H9 (cell line): Measurements from ENCODE around the gene CDO1. TPM values are rescaled to one million over a fixed set of nuclear protein-coding genes. Genes with fewer than 3 reads are reported as not detected.

Source experiments
- DNase-seq: peaks from one replicate; pipeline ENCODE4 v3.0.0-alpha.2; 2017
- H2AFZ ChIP-seq: one replicate; pipeline ENCODE4 v1.6.1; 2013; ENCODE audit warnings: mild to moderate bottlenecking, low read length, control low read depth, moderate library complexity
- H2AK5ac ChIP-seq: 2 replicates; pipeline ENCODE4 v1.6.1; 2013; ENCODE audit warnings: low read length, control low read depth, mixed read lengths; ENCODE audit not compliant: insufficient read length
- H2BK120ac ChIP-seq: one replicate; pipeline ENCODE4 v1.6.1; 2013; ENCODE audit warnings: low read depth, mild to moderate bottlenecking, low read length, control low read depth, inconsistent platforms; ENCODE audit not compliant: poor library complexity, severe bottlenecking
- H2BK12ac ChIP-seq: 2 replicates; pipeline ENCODE4 v1.6.1; 2013; ENCODE audit warnings: low read length, control low read depth, mixed read lengths, low read depth; ENCODE audit not compliant: insufficient read length
- H2BK15ac ChIP-seq: 2 replicates; pipeline ENCODE4 v1.6.1; 2013; ENCODE audit warnings: low read depth, low read length, control low read depth
- H2BK20ac ChIP-seq: one replicate; pipeline ENCODE4 v1.6.1; 2013; ENCODE audit warnings: low read depth, mild to moderate bottlenecking, low read length, control low read depth, inconsistent platforms; ENCODE audit not compliant: poor library complexity, severe bottlenecking
- H2BK5ac ChIP-seq: 2 replicates; pipeline ENCODE4 v1.6.1; 2013; ENCODE audit warnings: low read length, control low read depth, mixed read lengths; ENCODE audit not compliant: insufficient read length
- H3K14ac ChIP-seq: 2 replicates; pipeline ENCODE4 v1.6.1; 2013; ENCODE audit warnings: low read length, control low read depth; ENCODE audit not compliant: insufficient read depth
- H3K18ac ChIP-seq: 2 replicates; pipeline ENCODE4 v1.6.1; 2013; ENCODE audit warnings: low read depth, mild to moderate bottlenecking, mixed read lengths, low read length, control low read depth; ENCODE audit not compliant: insufficient read length
- H3K23ac ChIP-seq: 2 replicates; pipeline ENCODE4 v1.6.1; 2013; ENCODE audit warnings: low read length, control low read depth, mixed read lengths, low read depth; ENCODE audit not compliant: insufficient read length
- H3K23me2 ChIP-seq: 2 replicates; pipeline ENCODE4 v1.6.1; 2013; ENCODE audit warnings: low read depth, mild to moderate bottlenecking, mixed read lengths, low read length, control low read depth; ENCODE audit not compliant: insufficient read length, poor library complexity, severe bottlenecking
- H3K27ac ChIP-seq: 2 replicates; pipeline ENCODE4 v1.5.1; 2013; ENCODE audit warnings: low read length, control low read depth, mixed read lengths, low read depth; ENCODE audit not compliant: insufficient read length
- H3K27me3 ChIP-seq: 2 replicates; pipeline ENCODE4 v1.6.1; 2013; ENCODE audit warnings: low read length, control low read depth, inconsistent platforms; ENCODE audit not compliant: insufficient read depth
- H3K4ac ChIP-seq: 2 replicates; pipeline ENCODE4 v1.6.1; 2013; ENCODE audit warnings: low read depth, mild to moderate bottlenecking, control low read depth, inconsistent platforms, low read length, moderate library complexity
- H3K4me1 ChIP-seq: 2 replicates; pipeline ENCODE4 v1.6.1; 2013; ENCODE audit warnings: low read length, control low read depth, inconsistent platforms; ENCODE audit not compliant: insufficient read depth
- H3K4me2 ChIP-seq: 2 replicates; pipeline ENCODE4 v1.6.1; 2013; ENCODE audit warnings: low read length, control low read depth, mixed read lengths; ENCODE audit not compliant: insufficient read length, insufficient read depth
- H3K56ac ChIP-seq: 2 replicates; pipeline ENCODE4 v1.6.1; 2013; ENCODE audit warnings: low read depth, mild to moderate bottlenecking, mixed read lengths, low read length, control low read depth; ENCODE audit not compliant: insufficient read length
- H3K79me1 ChIP-seq: 2 replicates; pipeline ENCODE4 v1.6.1; 2013; ENCODE audit warnings: low read depth, mild to moderate bottlenecking, moderate library complexity, low read length, control low read depth, inconsistent platforms; ENCODE audit not compliant: insufficient read depth, poor library complexity, severe bottlenecking
- H3K79me2 ChIP-seq: 2 replicates; pipeline ENCODE4 v1.6.1; 2013; ENCODE audit warnings: low read length, control low read depth, inconsistent platforms; ENCODE audit not compliant: insufficient read depth
- H3K9ac ChIP-seq: 2 replicates; pipeline ENCODE4 v1.6.1; 2013; ENCODE audit warnings: low read length, control low read depth, mixed read lengths; ENCODE audit not compliant: insufficient read length; ENCODE audit errors: extremely low read depth
- H3K9me3 ChIP-seq: one replicate; pipeline ENCODE4 v1.6.1; 2013; ENCODE audit warnings: low read depth, low read length, inconsistent platforms; ENCODE audit not compliant: control insufficient read depth
- H3T11ph ChIP-seq: one replicate; pipeline ENCODE4 v1.6.1; 2013; ENCODE audit warnings: mild to moderate bottlenecking, low read length, control low read depth, inconsistent platforms
- H4K20me1 ChIP-seq: one replicate; pipeline ENCODE4 v1.6.1; 2013; ENCODE audit not compliant: control insufficient read depth, insufficient read length, insufficient read depth
- H4K5ac ChIP-seq: 2 replicates; pipeline ENCODE4 v1.6.1; 2013; ENCODE audit warnings: low read depth, mild to moderate bottlenecking, mixed read lengths, low read length, control low read depth; ENCODE audit not compliant: insufficient read length
- H4K8ac ChIP-seq: replicated peaks from 2 replicates; pipeline ENCODE4 v1.6.1; 2013; ENCODE audit warnings: low read length, control low read depth, mixed read lengths, low read depth; ENCODE audit not compliant: insufficient read length
- H4K91ac ChIP-seq: 2 replicates; pipeline ENCODE4 v1.6.1; 2013; ENCODE audit warnings: low read depth, mild to moderate bottlenecking, moderate library complexity, mixed read lengths, low read length, control low read depth; ENCODE audit not compliant: insufficient read length
- H3K27ac Mint-ChIP-seq, 3 experiments: 2 replicates in 2 of 3; 3 replicates in 1 of 3; pipeline ENCODE4 v1.8.0; 2020 to 2021; ENCODE audit warnings: mixed read lengths in 3 of 3, mild to moderate bottlenecking in 1 of 3, moderate library complexity in 1 of 3
- H3K27me3 Mint-ChIP-seq: 2 replicates; pipeline ENCODE4 v1.8.0; 2021; ENCODE audit warnings: low read depth, mild to moderate bottlenecking, moderate library complexity, mixed read lengths
- H3K36me3 Mint-ChIP-seq, 3 experiments: 2 replicates in 2 of 3; 3 replicates in 1 of 3; pipeline ENCODE4 v1.8.0; 2020 to 2021; ENCODE audit warnings: low read depth in 3 of 3, mixed read lengths in 3 of 3; ENCODE audit not compliant: insufficient read depth in 1 of 3
- H3K4me1 Mint-ChIP-seq, 2 experiments: 2 replicates each; pipeline ENCODE4 v1.8.0; 2020; ENCODE audit warnings: mixed read lengths in 2 of 2
- H3K4me3 Mint-ChIP-seq, 2 experiments: 2 replicates in 1 of 2; 3 replicates in 1 of 2; pipeline ENCODE4 v1.8.0; 2020 to 2021; ENCODE audit warnings: mild to moderate bottlenecking in 2 of 2, mixed read lengths in 2 of 2, moderate library complexity in 1 of 2
- H3K9me3 Mint-ChIP-seq, 2 experiments: 2 replicates in 1 of 2; 3 replicates in 1 of 2; pipeline ENCODE4 v1.8.0; 2020; ENCODE audit warnings: mild to moderate bottlenecking in 2 of 2, mixed read lengths in 2 of 2, moderate library complexity in 1 of 2
- CTCF ChIP-seq: fragments of 200-600 bp; sonication (generic); conservative IDR thresholded peaks from 3 replicates; pipeline ENCODE4 v1.8.0; 2021; ENCODE audit warnings: antibody characterized with exemption, mild to moderate bottlenecking
- WGBS: extraction: QIAGEN DNeasy Blood & Tissue Kit; methylation state at CpG from one replicate; pipeline ENCODE4 v1.1.7; 2013; ENCODE audit warnings: missing lambda C conversion rate, low lambda C conversion rate, mixed read lengths; ENCODE audit not compliant: insufficient read length; ENCODE audit errors: extremely low coverage; 5-methylcytosine and 5-hydroxymethylcytosine counted together
- total RNA-seq: library from RNA; stranded (reverse); gene quantifications from 2 replicates; pipeline ENCODE4 v1.2.1, GENCODE V29; 2021

The CDO1 gene
- total RNA-seq, 1 experiment from 2014 or later: 11.2 TPM

- H2BK20ac ChIP-seq: no peak overlapping the region
- H3T11ph ChIP-seq: no peak overlapping the region
- no peaks in the 10 kb centered on the region for H3K79me2 ChIP-seq
- H3K56ac ChIP-seq: no peak overlapping the region
- no peak overlapping the region for H3K27ac ChIP-seq
- Mint-ChIP-seq H3K4me3 (no peak overlapping the region), H3K27me3 (no peaks in the 10 kb centered on the region), H3K9me3 (peaks cover 8 to 9% of the 10 kb centered on the region in 2 experiments), H3K4me1 (no peaks in the 10 kb centered on the region), H3K36me3 (peaks cover 0 to 16% (median 7%) of the 10 kb centered on the region in 3 experiments; a peak in 5 of 7 replicates), H3K27ac (no peak overlapping the region)
- no peak overlapping the region for H3K4ac ChIP-seq
- WGBS: no CpG with 5 or more reads among the region's 5 CpGs
- H2AFZ ChIP-seq: no peak overlapping the region
- H2BK12ac ChIP-seq: no peak overlapping the region
- no peak overlapping the region for H3K14ac ChIP-seq
- H2BK15ac ChIP-seq: no peak overlapping the region
- no peak overlapping the region for H2BK120ac ChIP-seq
- no peak overlapping the region for H4K91ac ChIP-seq
- no peaks in the 10 kb centered on the region for H3K79me1 ChIP-seq
- no peaks in the 10 kb centered on the region for H3K9me3 ChIP-seq
- H3K4me1 ChIP-seq: no peaks in the 10 kb centered on the region
- H3K23ac ChIP-seq: no peak overlapping the region
- no peak overlapping the region for H3K18ac ChIP-seq
- no peak for DNase-seq
- H3K4me2 ChIP-seq: no peak overlapping the region
- H3K27me3 ChIP-seq: no peaks in the 10 kb centered on the region; the same call in 1 of the 2 replicates
- H2BK5ac ChIP-seq: no peak overlapping the region
- no peak for TF ChIP-seq CTCF
- no peak overlapping the region for H4K5ac ChIP-seq
- H2AK5ac ChIP-seq: no peak overlapping the region
- no peaks in the 10 kb centered on the region for H3K23me2 ChIP-seq
- H4K8ac ChIP-seq: no peak overlapping the region
- H3K9ac ChIP-seq: no peak overlapping the region
- H4K20me1 ChIP-seq: no peaks in the 10 kb centered on the region
Observed at GRCh38 chr5:115758356-115758755, 58.1 kb downstream of the CDO1 start.
